C4-2B (cell line): ENCODE measurements around the gene NPTX1.

Experiments used
- H3K27ac ChIP-seq: fragments of 450-650 bp; 2 replicates; pipeline ENCODE4 v1.5.1; 2017
- CTCF ChIP-seq: fragments of 450-650 bp; conservative IDR thresholded peaks from 2 replicates; pipeline ENCODE4 v1.5.1; 2017; ENCODE audit warnings: mild to moderate bottlenecking
- ZFX ChIP-seq: fragments of 450-650 bp; IDR thresholded peaks from 2 replicates; pipeline ENCODE4 v1.6.1; 2017

Gene NPTX1

GRCh38 chr17:80451104-80451775 is 25.2 kb downstream of the NPTX1 start:
- no peak overlapping the region for H3K27ac ChIP-seq
- TF ChIP-seq ZFX (no peak), CTCF (no peak)

GRCh38 chr17:80449930-80450576 is 26.4 kb downstream of the NPTX1 start:
- H3K27ac ChIP-seq, result no peak overlapping the region
- TF ChIP-seq ZFX (no peak), CTCF (no peak)

- no peak overlapping the region for H3K27ac ChIP-seq
- TF ChIP-seq ZFX, result no peak
These were observed 27.0 kb downstream of the NPTX1 start for GRCh38 chr17:80449194-80449929.

- no peak overlapping the region for H3K27ac ChIP-seq
- TF ChIP-seq CTCF, result no peak
- no peak for TF ChIP-seq ZFX
These were observed 28.6 kb downstream of the NPTX1 start for GRCh38 chr17:80447790-80448189.

GRCh38 chr17:80446645-80447405 is 29.6 kb downstream of the NPTX1 start:
- no peak for TF ChIP-seq CTCF
- no peak for TF ChIP-seq ZFX
- H3K27ac ChIP-seq, result no peak overlapping the region

- no peak overlapping the region for H3K27ac ChIP-seq
These were observed 30.7 kb downstream of the NPTX1 start for GRCh38 chr17:80445726-80446110.

More at GRCh38 chr17:80445726-80446110, 30.7 kb downstream of the NPTX1 start:
- TF ChIP-seq CTCF, result no peak
